Tibial nerve (tissue), 4 donors: ENCODE results near the gene ANKRD23.

Source experiments
- EP300 ChIP-seq, 2 donors: sonication (generic); formaldehyde crosslinking; IDR thresholded peaks; one replicate each; pipeline ENCODE4 v1.6.1; 2017; ENCODE audit warnings: antibody characterized with exemption in 2 of 2, mild to moderate bottlenecking in 1 of 2
- TF ChIP-seq, protein P1 (sequence below), 5 experiments: fragments of 200-600 bp in 3 of 5; fragments of 450-650 bp in 2 of 5; sonication (generic) in 3 of 5; IDR thresholded peaks; one replicate each; pipeline ENCODE4 v1.5.1; 2016 to 2019; ENCODE audit warnings: antibody characterized with exemption in 5 of 5, mild to moderate bottlenecking in 3 of 5, moderate library complexity in 2 of 5

- TF ChIP-seq, protein P1, sequence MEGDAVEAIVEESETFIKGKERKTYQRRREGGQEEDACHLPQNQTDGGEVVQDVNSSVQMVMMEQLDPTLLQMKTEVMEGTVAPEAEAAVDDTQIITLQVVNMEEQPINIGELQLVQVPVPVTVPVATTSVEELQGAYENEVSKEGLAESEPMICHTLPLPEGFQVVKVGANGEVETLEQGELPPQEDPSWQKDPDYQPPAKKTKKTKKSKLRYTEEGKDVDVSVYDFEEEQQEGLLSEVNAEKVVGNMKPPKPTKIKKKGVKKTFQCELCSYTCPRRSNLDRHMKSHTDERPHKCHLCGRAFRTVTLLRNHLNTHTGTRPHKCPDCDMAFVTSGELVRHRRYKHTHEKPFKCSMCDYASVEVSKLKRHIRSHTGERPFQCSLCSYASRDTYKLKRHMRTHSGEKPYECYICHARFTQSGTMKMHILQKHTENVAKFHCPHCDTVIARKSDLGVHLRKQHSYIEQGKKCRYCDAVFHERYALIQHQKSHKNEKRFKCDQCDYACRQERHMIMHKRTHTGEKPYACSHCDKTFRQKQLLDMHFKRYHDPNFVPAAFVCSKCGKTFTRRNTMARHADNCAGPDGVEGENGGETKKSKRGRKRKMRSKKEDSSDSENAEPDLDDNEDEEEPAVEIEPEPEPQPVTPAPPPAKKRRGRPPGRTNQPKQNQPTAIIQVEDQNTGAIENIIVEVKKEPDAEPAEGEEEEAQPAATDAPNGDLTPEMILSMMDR (IDR thresholded peaks at IDR 0.05) = no peak
- no peak for TF ChIP-seq EP300 (IDR thresholded peaks at IDR 0.05)
Observed at GRCh38 chr2:96831679-96832078, 12.1 kb downstream of the ANKRD23 start.
